ENCODE results near the gene MESP2.

DNA sequence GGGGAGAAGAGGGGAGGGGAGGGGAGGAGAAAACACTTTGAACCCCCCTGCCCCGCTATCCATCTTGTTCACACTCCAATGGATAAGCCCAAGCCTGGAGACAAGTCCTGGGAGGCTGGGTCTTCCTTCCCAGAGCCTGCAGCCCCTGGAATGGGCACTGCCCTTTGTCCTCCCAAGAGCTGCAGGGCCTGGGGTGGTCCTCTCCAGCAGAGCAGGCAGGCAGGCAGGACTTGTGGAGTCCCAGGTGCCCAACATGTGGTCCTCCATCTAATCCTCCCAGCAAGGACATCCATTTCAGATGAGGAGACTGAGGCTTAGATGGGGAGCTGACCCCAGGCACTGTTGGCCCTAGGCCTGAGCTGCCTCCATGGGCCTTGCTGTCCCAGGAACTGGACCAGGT is 10.4 kb upstream of the MESP2 start:
- TF ChIP-seq EP300 (conservative IDR thresholded peaks at IDR 0.05; ENCODE audit: poor library complexity, severe bottlenecking) (no peak), CTCF (IDR thresholded peaks at IDR 0.05; ENCODE audit: poor library complexity, severe bottlenecking) (no peak), POLR2AphosphoS5 (IDR thresholded peaks at IDR 0.05) (no peak), RAD21 (conservative IDR thresholded peaks at IDR 0.05) (no peak), EZH2 (IDR thresholded peaks at IDR 0.05; ENCODE audit: borderline replicate concordance, insufficient read depth, low read length, poor library complexity, severe bottlenecking) (no peak)

Data from neural cell (in vitro differentiated cells).